Peyer's patch (tissue), 4 donors: Measurements from ENCODE around the gene C4orf54.

Experiments used
- CTCF ChIP-seq, 6 experiments: fragments of 450-650 bp in 4 of 6; fragments of 200-600 bp in 2 of 6; sonication (generic) in 1 of 6; IDR thresholded peaks; one replicate each; pipeline ENCODE4 v1.5.1; 2017 to 2019; ENCODE audit warnings: antibody characterized with exemption in 6 of 6, mild to moderate bottlenecking in 3 of 6, moderate library complexity in 1 of 6
- POLR2A ChIP-seq, 2 donors: fragments of 450-650 bp; IDR thresholded peaks; one replicate each; pipeline ENCODE4 v1.5.1; 2017; ENCODE audit warnings: antibody characterized with exemption in 2 of 2, mild to moderate bottlenecking in 2 of 2, moderate library complexity in 2 of 2

- TF ChIP-seq POLR2A (IDR thresholded peaks at IDR 0.05) (no peak), CTCF (IDR thresholded peaks at IDR 0.05) (no peak)
These were observed 35.3 kb downstream of the C4orf54 start for GRCh38 chr4:99622341-99622740.
